Fibroblast of villous mesenchyme (primary cell): Measurements from ENCODE around the gene EHMT2. TPM values are rescaled to one million over a fixed set of nuclear protein-coding genes. Genes with fewer than 3 reads are reported as not detected.
A peak's percentile ranks its signal among the peaks of the same experiment; 100 is the strongest.

Experiments used
- DNase-seq: peaks from one replicate; pipeline ENCODE4 v3.0.0-alpha.2; 2010; ENCODE audit warnings: low read depth
- H3K4me3 ChIP-seq: 2 replicates; pipeline ENCODE4 v1.5.1; 2011; ENCODE audit warnings: low read depth, mild to moderate bottlenecking, low read length
- total RNA-seq: library from RNA; depleted of rRNA; stranded (reverse); fragments of >200 nt; gene quantifications from 2 replicates; pipeline ENCODE4 v1.2.3, GENCODE V29; 2012
- TF ChIP-seq, protein P1 (sequence below): IDR thresholded peaks from 2 replicates; pipeline ENCODE4 v1.5.1; 2012; ENCODE audit warnings: low read depth, mild to moderate bottlenecking, low read length; ENCODE audit not compliant: insufficient read depth

Gene EHMT2
- total RNA-seq, 1 donor: 42.7 TPM

DNA sequence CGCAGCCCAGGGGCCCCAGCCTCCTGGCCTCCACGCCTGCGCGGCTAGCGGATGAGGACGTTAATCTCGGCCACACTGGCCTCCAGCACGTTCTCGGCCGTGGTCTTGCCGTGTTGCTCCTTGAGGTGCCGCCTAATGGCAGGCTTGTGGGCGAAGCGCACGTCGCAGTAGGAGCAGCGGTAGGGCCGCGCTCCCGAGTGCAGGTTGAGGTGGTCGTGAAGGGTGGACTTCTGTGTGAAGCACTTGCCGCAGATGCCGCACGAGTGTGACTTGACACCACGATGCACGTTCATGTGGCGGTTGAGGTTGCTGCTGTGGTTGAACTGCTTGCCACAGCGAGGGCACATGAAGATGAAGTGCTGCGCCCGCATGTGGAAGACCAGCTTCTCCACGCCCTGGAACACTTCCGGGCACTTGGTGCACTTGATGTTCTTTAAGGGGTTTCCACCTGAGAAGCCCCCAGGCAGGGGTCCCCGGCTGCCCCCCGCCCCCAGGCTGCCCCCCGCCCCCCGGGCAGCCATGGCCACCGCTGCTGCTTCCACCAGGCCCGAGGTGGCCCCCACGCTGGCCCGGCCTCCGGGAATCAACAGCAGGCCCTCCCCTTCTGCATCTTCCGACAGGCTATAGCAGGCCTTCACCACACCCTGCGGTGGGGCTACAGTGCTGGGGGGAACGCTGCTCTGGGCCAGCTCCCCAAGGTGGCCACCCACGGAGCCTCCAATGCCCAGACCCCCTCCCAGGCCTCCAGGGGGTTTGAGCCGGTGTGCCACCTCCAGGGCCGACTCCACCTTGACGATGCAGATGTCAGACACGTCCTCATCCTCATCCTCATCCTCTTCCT, 2.6 kb upstream of the EHMT2 start:
- TF ChIP-seq, protein P1, sequence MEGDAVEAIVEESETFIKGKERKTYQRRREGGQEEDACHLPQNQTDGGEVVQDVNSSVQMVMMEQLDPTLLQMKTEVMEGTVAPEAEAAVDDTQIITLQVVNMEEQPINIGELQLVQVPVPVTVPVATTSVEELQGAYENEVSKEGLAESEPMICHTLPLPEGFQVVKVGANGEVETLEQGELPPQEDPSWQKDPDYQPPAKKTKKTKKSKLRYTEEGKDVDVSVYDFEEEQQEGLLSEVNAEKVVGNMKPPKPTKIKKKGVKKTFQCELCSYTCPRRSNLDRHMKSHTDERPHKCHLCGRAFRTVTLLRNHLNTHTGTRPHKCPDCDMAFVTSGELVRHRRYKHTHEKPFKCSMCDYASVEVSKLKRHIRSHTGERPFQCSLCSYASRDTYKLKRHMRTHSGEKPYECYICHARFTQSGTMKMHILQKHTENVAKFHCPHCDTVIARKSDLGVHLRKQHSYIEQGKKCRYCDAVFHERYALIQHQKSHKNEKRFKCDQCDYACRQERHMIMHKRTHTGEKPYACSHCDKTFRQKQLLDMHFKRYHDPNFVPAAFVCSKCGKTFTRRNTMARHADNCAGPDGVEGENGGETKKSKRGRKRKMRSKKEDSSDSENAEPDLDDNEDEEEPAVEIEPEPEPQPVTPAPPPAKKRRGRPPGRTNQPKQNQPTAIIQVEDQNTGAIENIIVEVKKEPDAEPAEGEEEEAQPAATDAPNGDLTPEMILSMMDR: no peak
- DNase-seq: no peak
- H3K4me3 ChIP-seq: no peak overlapping the region

DNA sequence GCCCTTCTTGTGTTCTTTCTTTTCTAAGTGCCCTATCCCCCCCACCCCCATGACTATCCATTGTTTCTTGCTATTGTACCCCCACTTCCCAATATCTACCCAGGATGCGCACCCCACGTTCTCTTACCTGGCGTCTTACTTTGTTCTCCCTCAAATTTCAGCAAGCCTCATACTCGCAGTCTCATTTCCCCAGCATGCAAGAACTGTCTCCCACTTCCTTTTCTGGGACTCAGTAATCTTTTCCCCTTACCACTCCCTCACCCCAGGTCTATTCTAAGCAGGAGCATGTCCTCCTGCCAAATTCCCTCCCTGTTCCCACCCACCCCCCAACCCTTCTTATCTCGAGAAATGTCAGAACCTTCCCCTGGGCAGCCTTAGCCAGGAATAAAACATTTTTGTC, 1.7 kb upstream of the EHMT2 start:
- no peak for DNase-seq
- no peak overlapping the region for H3K4me3 ChIP-seq
- TF ChIP-seq, protein P1: no peak

DNA sequence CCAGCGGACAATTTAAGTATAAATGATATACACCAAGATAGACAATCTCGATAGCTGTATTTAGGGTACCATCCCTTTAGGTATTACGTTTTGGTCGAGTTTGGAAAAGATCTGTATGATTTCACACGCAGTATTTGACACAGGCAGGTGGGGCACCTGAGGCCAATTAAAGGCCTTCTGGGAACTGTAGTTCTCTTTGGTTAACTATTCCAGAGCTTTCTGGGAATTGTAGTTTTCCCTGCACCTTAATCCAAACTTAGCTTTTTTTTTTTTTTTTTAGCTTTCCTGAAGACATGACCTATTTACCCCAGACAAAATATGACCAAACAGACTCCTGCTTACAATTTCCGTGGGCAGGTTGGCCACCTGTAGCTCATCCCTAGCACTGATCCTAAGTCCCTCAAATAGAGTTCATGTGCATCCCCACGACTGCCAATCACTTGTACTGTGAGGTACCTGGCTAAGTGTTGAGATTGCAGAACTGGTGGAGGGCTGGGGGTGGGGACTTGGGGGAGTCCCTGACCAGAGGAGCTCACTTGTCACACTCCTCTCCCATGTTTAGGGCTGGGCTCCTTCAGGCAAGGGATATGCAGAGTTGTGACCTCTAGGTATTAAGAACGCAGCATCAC, 999 bp upstream of the EHMT2 start:
- peak; percentile 27 for DNase-seq
- peak overlapping the region; percentile 70 for H3K4me3 ChIP-seq
- TF ChIP-seq, protein P1: no peak

DNA sequence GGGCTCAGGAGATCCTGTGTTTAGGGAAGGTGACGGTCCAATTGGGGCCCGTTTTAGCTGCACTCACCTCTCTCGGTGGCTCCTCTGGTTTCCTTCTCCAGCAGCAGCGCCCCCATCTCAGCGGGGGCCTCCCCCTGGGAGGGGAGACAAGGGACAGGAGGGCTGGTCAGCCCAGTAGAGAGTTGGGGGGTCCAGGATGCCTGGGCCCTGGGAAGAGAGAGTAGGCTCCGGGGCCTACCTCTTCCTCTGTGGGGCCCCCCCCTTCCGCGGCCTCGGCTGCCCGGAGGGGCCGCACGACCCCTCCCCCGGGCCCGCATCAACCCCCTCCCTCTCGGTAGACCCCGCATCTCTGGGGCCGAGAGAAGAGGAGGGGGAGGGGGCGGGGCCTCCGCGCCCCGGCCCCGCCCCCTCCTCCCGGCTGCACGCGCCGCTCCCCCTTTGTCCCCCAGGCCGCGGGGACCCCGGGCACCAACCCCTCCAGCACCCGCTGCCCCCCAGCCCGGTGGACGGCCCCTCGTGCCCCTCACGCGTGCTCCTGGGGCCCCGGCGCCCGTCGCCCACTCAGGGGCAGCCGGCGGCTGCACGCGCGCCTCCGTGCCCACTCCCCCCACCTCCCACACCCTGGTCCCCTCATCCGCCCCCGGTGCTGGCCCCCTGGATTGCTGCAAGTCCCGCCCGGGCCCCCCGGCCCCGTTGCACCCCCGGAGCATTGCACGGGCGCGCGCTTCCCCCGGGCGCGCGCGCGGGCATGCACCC, 464 bp downstream of the EHMT2 start:
- peak overlapping the region; percentile 70 for H3K4me3 ChIP-seq
- TF ChIP-seq, protein P1: no peak
- no peak for DNase-seq

DNA sequence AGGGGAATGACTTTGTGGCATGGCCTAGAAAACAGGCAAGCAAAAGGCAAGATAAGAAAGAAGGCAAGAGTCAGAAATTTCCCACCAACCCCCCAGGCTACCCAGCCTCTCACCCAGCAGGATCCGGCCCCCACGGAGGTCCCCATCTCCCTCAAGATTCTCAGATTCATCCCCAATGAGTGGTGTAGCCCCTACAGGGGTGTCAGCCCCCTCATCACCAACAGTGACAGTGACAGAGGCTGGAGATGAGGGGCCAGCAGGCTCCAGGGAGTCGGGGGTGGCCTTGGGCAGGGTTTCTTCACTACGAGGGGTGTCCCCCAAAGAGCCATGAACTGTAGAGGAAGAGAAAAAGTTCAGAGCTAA, 1.0 kb downstream of the EHMT2 start:
- TF ChIP-seq, protein P1: no peak
- no peak for DNase-seq
- H3K4me3 ChIP-seq: peak overlapping the region; percentile 70

DNA sequence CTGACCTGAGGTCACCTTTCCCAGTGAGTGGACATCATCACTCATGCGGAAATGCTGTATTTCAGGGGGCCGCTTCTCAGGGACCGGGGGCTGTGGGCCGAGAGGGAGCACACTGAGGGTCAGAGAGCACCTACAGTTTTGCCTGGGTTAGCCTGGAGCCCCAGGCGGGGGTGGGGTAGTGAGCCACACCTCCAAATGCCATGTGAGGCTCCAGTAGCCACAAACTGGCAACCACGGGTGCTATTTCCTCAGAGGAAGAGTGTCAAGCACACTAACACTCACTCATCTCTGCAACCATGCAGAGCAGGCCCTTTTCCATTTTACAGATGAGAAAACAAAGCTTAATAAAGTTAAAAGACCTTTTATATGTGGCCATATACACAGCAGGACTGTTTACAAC, 4.7 kb downstream of the EHMT2 start:
- no peak overlapping the region for H3K4me3 ChIP-seq
- TF ChIP-seq, protein P1: no peak
- no peak for DNase-seq
